Activated CD4-positive, alpha-beta memory T cell treated with anti-CD3 and anti-CD28 coated beads, Interleukin-2, amount 10 ng/mL, durations not matched to agents 7 days and 5 days (primary cell): Measurements from ENCODE around the gene AASDH. TPM values are rescaled to one million over a fixed set of nuclear protein-coding genes. Genes with fewer than 3 reads are reported as not detected.
A peak's percentile ranks its signal among the peaks of the same experiment; 100 is the strongest.

ENCODE experiments used
- CTCF ChIA-PET: fragments of 350-600 bp; sonication (Branson Sonifier 250); formaldehyde crosslinking; loops from one replicate; lab custom pipeline; 2021; ENCODE audit warnings: antibody characterized with exemption, inconsistent platforms; lab: Charles Lee
- POLR2A ChIA-PET: fragments of 350-600 bp; sonication (Branson Sonifier 250); formaldehyde crosslinking; loops from one replicate; lab custom pipeline; 2021; ENCODE audit warnings: antibody characterized with exemption; lab: Charles Lee
- DNase-seq: peaks from one replicate; pipeline ENCODE4 v3.0.0-alpha.2; 2020
- H3K27ac Mint-ChIP-seq: one replicate; pipeline ENCODE4 v1.8.0; 2021; ENCODE audit warnings: mild to moderate bottlenecking, mixed read lengths
- H3K27me3 Mint-ChIP-seq: one replicate; pipeline ENCODE4 v1.8.0; 2021; ENCODE audit warnings: mixed read lengths
- H3K36me3 Mint-ChIP-seq: one replicate; pipeline ENCODE4 v1.8.0; 2021; ENCODE audit warnings: low read depth, mixed read lengths
- H3K4me1 Mint-ChIP-seq: one replicate; pipeline ENCODE4 v1.8.0; 2021; ENCODE audit warnings: mixed read lengths
- H3K4me3 Mint-ChIP-seq: one replicate; pipeline ENCODE4 v1.8.0; 2021; ENCODE audit warnings: mild to moderate bottlenecking, mixed read lengths
- H3K9me3 Mint-ChIP-seq: one replicate; pipeline ENCODE4 v1.8.0; 2021; ENCODE audit warnings: mixed read lengths
- total RNA-seq, 2 experiments: library from RNA; stranded (reverse); gene quantifications; one replicate each; pipeline ENCODE4 v1.2.3, GENCODE V29; 2021

AASDH gene
- total RNA-seq, 2 experiments from 2014 or later, result 9.6 to 11.1 TPM

DNA sequence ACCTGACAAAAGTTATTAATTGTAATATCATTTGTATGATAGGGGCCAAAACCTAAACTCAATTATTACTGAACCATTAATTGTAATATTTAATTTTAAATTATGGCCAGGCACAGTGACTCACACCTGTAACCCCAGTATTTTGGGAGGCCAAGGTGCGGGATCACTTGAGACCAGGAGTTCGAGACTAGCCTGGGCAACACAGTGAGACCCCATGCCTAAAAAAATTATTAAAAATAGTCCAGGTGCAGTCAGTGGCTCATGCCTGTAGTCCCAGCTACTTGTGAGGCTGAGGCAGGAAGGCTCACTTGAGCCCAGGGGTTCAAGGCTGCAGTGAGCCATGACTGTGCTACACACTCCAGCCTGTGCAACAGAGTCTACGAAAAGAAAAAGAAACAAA lies 30.1 kb upstream of the AASDH start:
- Mint-ChIP-seq H3K27me3 (no peaks in the 10 kb centered on the region), H3K4me1 (peaks cover 13% of the 10 kb centered on the region), H3K9me3 (no peaks in the 10 kb centered on the region), H3K36me3 (no peaks in the 10 kb centered on the region), H3K27ac (no peak overlapping the region), H3K4me3 (no peak overlapping the region)
- ChIA-PET CTCF (interaction anchor here (0.6 kb wide), 2 partner anchors 18 to 418 kb away, joined by 3 read pairs; partner anchors contain the start of gene PPAT), POLR2A (no interaction called here)
- no peak for DNase-seq

DNA sequence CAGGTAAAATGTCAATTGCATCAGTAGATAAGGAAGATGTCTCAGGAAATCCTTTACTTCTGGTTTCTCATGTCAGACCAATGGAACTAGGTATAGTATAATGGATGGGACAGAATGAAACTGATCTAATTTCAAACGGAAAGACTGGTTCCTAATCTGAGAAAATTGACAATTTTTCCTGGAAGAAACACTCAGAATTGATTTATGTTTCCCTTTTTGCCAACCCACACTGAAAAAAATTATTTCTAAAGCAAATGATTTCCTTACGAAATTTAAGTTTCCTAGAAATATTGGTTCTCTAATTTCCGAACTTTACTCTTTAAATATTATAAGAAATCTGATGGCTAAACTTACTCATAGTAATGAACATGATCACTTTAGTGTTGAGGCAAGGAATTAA lies 29.1 kb upstream of the AASDH start:
- CTCF ChIA-PET, result interaction anchor here (1.1 kb wide), 1 partner anchor 19 kb away, joined by 4 read pairs; the partner anchor contains the start of gene PPAT
- Mint-ChIP-seq H3K27me3 (no peaks in the 10 kb centered on the region), H3K4me1 (peaks cover 17% of the 10 kb centered on the region), H3K27ac (no peak overlapping the region), H3K9me3 (no peaks in the 10 kb centered on the region), H3K36me3 (no peaks in the 10 kb centered on the region), H3K4me3 (no peak overlapping the region)
- POLR2A ChIA-PET, result no interaction called here
- no peak for DNase-seq

DNA sequence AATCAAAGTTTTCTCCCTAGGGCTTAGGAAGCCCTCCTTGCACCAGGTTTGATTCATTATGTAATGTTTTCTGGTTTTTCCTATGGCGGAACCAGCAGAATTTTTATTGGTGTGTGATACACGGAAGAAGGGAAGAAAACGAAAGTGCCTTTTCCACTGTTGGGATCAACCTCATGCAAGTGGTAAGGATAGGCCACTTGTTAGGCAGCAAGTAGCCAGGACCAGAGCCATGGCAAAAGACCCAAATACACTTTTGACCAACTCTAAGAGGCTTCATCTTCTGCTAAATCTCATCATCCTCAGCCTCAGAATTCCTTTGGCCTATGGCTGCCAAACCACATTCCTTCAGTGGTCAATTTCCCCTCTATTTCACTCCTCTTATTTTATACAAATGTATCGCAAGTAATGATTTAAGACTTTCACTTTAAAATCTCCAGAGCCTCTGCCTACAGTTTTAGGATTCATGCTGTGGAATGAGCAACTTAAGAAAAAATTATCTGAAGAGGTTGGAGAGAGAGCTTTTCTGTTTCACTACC lies 26.9 kb upstream of the AASDH start:
- ChIA-PET POLR2A (no interaction called here), CTCF (no interaction called here)
- Mint-ChIP-seq H3K9me3 (no peaks in the 10 kb centered on the region), H3K4me3 (no peak overlapping the region), H3K27ac (no peak overlapping the region), H3K36me3 (no peaks in the 10 kb centered on the region), H3K27me3 (no peaks in the 10 kb centered on the region), H3K4me1 (peaks cover 30% of the 10 kb centered on the region)
- DNase-seq, result no peak

DNA sequence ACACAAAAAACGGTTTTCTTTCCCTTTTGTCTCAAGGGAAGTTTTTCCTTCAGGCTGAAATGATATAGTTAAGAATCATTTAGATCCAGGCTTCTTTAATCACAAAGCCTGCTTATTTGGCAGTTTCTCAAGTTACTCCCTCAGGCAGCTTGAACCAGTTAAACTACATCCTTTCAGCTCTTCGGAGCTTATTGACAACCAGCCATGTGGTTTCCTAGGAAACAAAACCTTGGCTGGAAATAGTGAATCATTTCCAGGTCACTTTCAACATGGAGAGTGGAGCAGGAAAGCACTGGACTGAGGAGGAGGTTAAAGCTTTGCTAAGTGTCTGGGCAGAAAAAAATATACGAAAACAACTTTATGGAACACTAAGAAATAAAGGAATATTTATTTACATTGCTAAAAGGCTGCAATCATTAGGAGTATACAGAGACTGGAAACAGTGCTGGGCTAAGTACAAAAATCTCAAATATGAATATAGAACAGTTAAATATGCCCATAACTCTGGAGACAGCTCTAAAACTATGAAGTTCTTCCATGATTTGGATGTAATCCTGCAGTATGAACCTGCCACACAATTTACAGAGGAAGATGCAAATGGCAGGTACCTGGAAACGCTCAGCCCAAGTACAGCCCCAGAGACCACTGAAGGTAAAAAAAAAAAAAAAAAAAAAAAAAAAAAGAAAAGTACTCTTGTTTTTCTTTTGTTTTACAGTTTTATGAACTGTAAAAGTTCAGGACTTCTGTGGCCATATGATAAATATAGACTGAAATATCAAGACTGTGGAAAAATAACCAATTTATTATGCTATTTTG lies 23.2 kb upstream of the AASDH start:
- Mint-ChIP-seq H3K4me3 (no peak overlapping the region), H3K36me3 (peaks cover 12% of the 10 kb centered on the region), H3K27me3 (no peaks in the 10 kb centered on the region), H3K4me1 (peaks cover 26% of the 10 kb centered on the region), H3K27ac (no peak overlapping the region), H3K9me3 (no peaks in the 10 kb centered on the region)
- DNase-seq, result no peak
- ChIA-PET POLR2A (interaction anchor here (3.1 kb wide), 1 partner anchor 23 kb away, joined by 17 read pairs; the partner anchor contains the start of gene AASDH), CTCF (interaction anchor here (0.6 to 2.2 kb wide), 5 partner anchors 11 to 820 kb away, joined by 3 to 12 read pairs (median 5); partner anchors contain the start of gene AASDH)

DNA sequence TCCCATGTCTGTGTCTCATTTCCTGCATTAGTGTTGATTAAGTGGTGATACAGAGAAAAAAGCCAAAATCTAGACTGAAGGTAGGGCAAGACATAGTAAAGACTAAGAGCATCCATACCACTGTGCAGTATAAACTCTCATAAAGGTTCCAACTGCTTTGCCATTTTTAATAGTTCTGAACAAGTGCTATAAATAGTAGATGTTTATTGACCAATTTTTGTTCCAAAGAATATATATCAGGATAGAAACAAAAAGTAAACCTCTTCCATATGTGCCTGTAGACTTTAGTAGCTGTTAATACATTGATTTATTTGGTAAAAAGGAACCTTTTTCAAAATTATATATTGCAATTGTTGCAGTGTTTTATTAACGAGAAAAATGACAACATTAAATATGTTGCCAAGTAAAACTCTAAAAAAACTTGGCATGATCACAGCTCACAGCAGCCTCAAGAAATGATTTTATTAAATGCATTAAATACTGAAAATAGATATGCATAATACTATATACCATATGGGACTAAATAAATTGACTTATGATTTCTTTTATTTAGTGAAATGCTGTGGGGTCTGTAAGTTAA lies 22.3 kb upstream of the AASDH start:
- Mint-ChIP-seq H3K4me3 (no peak overlapping the region), H3K9me3 (no peaks in the 10 kb centered on the region), H3K4me1 (peaks cover 26% of the 10 kb centered on the region), H3K36me3 (peaks cover 12% of the 10 kb centered on the region), H3K27ac (no peak overlapping the region), H3K27me3 (no peaks in the 10 kb centered on the region)
- no peak for DNase-seq
- POLR2A ChIA-PET, result interaction anchor here (3.1 kb wide), 1 partner anchor 22 kb away, joined by 17 read pairs; the partner anchor contains the start of gene AASDH
- CTCF ChIA-PET, result interaction anchor here (0.6 to 2.2 kb wide), 3 partner anchors 12 to 819 kb away, joined by 3 to 12 read pairs (median 3); no protein-coding TSS in a partner anchor

DNA sequence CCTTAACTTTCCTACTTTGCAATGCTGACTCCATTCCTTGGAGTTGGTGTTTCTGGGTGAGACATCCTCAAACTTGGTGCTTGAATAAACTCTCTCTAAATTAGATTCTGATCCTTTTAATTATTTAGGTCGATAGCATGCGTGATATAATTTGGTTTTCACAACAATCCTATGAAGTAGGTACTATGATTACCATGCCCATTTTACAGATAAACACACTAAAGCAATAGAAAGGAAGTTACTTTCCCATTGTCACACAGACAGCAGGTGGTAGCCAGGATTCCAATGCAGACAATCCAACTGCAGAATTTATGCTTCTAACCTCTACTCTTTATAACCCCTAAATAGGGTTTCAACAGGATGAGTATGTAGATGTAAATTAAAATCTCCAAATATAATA lies 21.7 kb upstream of the AASDH start:
- ChIA-PET POLR2A (no interaction called here), CTCF (interaction anchor here (1.0 to 1.4 kb wide), 3 partner anchors 12 to 21 kb away, joined by 3 to 5 read pairs (median 3); no protein-coding TSS in a partner anchor)
- DNase-seq, result no peak
- no peak overlapping the region for H3K27ac Mint-ChIP-seq
- H3K9me3 Mint-ChIP-seq, result no peaks in the 10 kb centered on the region
- H3K36me3 Mint-ChIP-seq, result peaks cover 12% of the 10 kb centered on the region
- H3K4me1 Mint-ChIP-seq, result peaks cover 24% of the 10 kb centered on the region
- H3K4me3 Mint-ChIP-seq, result no peak overlapping the region
- no peaks in the 10 kb centered on the region for H3K27me3 Mint-ChIP-seq

DNA sequence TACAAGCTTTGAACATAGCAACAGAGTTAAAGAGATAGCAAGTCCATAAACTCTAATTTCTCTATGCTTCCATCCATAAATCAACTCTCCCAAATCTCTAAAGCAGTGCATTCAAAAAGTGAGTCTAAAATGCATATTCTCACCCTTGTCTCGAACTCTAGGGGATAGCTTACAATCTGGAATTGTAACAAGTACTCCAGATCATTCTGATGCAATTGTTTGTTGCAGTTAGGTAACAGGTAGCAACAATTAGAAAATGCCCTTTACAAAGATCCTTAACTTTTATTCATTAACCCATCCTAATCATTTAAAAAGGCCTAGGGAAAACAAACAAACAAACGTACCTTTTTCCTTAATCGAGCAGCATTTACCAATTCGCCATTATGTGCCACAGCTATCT lies 18.9 kb upstream of the AASDH start:
- H3K27ac Mint-ChIP-seq, result no peak overlapping the region
- CTCF ChIA-PET, result no interaction called here
- no peaks in the 10 kb centered on the region for H3K9me3 Mint-ChIP-seq
- no peak overlapping the region for H3K4me3 Mint-ChIP-seq
- H3K36me3 Mint-ChIP-seq, result peaks cover 22% of the 10 kb centered on the region
- DNase-seq, result no peak
- POLR2A ChIA-PET, result interaction anchor here (1.4 kb wide), 1 partner anchor 28 kb away, joined by 3 read pairs; no protein-coding TSS in a partner anchor
- H3K4me1 Mint-ChIP-seq, result peaks cover 16% of the 10 kb centered on the region
- H3K27me3 Mint-ChIP-seq, result no peaks in the 10 kb centered on the region

DNA sequence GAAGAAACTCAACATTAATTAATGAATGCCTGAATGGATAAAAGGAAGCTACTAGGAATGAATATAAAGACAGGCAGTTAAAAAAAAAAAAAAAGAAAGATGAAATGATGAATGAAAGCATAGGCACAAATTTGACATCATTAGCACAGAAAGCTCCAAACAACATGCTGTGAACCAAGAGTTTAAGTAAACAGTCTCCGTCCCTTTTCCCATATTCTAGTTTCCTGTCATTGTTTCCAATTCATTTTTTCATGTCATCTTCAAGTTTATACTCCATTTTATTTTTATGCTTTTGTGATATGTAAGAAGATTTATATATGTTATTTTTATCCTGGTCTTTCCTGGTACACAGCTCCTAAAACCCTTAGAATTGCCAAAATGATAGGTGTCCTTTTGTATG lies 17.7 kb upstream of the AASDH start:
- ChIA-PET POLR2A (interaction anchor here (1.1 to 1.3 kb wide), 3 partner anchors 18 to 32 kb away, joined by 3 to 9 read pairs (median 3); partner anchors contain the start of genes AASDH and PPAT), CTCF (interaction anchor here (0.7 to 1.4 kb wide), 3 partner anchors 15 to 470 kb away, joined by 3 to 4 read pairs (median 3); no protein-coding TSS in a partner anchor)
- no peak overlapping the region for H3K27ac Mint-ChIP-seq
- H3K36me3 Mint-ChIP-seq, result peaks cover 30% of the 10 kb centered on the region
- DNase-seq, result no peak
- H3K4me3 Mint-ChIP-seq, result no peak overlapping the region
- no peaks in the 10 kb centered on the region for H3K27me3 Mint-ChIP-seq
- no peaks in the 10 kb centered on the region for H3K9me3 Mint-ChIP-seq
- peaks cover 9% of the 10 kb centered on the region for H3K4me1 Mint-ChIP-seq

DNA sequence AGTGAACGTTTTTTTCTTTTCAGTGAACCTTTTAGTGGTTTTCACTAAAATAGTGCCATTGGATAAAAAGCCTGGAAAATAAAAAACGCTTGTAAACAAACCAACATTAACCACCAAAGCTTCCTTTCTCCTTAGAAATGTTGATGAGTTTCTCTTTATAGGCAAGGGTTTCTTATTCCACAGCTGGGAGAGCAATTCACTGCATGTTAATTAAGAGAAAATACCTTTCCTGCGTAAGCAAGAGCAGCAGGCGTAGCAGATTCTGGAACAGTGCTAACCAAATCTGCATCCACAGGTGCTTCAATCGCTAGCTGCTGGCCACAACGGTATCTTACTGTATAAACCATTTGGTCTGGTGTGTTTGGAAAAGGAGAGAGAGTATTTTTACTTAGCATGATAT lies 13.3 kb upstream of the AASDH start:
- no peaks in the 10 kb centered on the region for H3K27me3 Mint-ChIP-seq
- ChIA-PET CTCF (no interaction called here), POLR2A (interaction anchor here (2.7 kb wide), 1 partner anchor 13 kb away, joined by 11 read pairs; the partner anchor contains the start of gene AASDH)
- H3K4me1 Mint-ChIP-seq, result no peaks in the 10 kb centered on the region
- peaks cover 22% of the 10 kb centered on the region for H3K36me3 Mint-ChIP-seq
- H3K27ac Mint-ChIP-seq, result no peak overlapping the region
- DNase-seq, result no peak
- no peak overlapping the region for H3K4me3 Mint-ChIP-seq
- no peaks in the 10 kb centered on the region for H3K9me3 Mint-ChIP-seq

DNA sequence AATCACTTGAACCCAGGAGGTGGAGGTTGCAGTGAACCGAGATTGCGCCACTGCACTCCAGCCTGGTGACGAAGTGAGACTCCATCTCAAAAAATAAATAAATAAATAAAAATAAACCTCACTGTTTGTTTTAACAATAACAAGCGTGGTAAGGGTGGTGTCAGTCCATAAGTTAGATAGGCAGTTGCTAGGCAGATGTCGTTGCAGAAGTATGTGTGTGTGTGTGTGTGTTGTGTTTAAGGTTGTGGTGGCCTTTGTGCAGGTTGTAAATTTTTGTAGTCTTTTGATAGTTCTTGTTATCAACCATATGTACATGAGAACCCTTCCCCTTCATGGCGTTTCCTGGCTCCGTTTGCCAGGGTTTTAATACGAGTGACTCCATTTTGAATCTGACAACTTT lies 4.0 kb upstream of the AASDH start:
- DNase-seq, result no peak
- Mint-ChIP-seq H3K9me3 (no peaks in the 10 kb centered on the region), H3K4me3 (no peak overlapping the region), H3K36me3 (peaks cover 2% of the 10 kb centered on the region), H3K27ac (no peak overlapping the region), H3K4me1 (peaks cover 31% of the 10 kb centered on the region), H3K27me3 (no peaks in the 10 kb centered on the region)
- CTCF ChIA-PET, result no interaction called here
- POLR2A ChIA-PET, result no interaction called here

DNA sequence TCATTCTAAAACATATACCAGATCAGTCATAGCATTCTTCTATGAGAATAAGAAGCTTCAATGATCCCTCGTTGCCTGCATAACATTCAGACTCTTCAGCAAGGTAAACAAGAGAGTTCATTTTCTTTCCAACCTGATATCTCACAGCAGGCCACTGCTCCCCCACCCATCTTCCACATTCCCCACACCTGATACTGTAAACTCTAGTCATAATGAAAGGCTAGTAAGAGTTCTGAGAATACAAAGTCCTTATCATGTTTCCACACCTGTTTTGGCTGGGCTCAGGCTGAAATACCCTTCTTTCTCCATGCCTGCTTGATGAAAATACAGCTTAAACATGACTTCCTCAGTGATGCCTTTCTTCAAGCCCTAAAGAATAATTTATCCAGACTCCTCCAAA lies 2.3 kb upstream of the AASDH start:
- no peak for DNase-seq
- Mint-ChIP-seq H3K27me3 (no peaks in the 10 kb centered on the region), H3K4me1 (peaks cover 34% of the 10 kb centered on the region), H3K9me3 (no peaks in the 10 kb centered on the region), H3K27ac (no peak overlapping the region), H3K4me3 (peak overlapping the region; percentile 31), H3K36me3 (peaks cover 2% of the 10 kb centered on the region)
- ChIA-PET POLR2A (interaction anchor here (1.9 kb wide), 1 partner anchor 14 kb away, joined by 5 read pairs; no protein-coding TSS in a partner anchor), CTCF (interaction anchor here (1.0 kb wide), 1 partner anchor 46 kb away, joined by 3 read pairs; the partner anchor contains the start of gene PPAT)

DNA sequence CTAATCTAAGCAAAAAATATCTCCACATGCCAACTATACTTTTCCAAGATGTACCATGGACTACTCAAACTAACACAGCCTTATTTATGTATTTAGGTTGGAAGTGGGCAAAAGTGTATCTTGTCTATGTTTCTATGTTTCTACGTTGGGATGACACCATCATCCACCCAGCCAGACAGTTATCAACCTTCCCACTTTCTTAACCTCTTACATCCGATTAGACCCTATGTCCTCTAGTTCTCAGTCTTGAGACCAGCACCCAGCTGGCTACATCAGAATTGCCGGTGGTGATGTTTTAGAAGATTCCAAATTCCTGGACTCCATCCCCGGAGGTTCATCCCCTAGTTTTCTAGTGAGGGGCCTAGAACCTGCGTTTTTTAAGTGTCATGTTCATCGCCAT lies 1.0 kb upstream of the AASDH start:
- no peaks in the 10 kb centered on the region for H3K27me3 Mint-ChIP-seq
- peaks cover 38% of the 10 kb centered on the region for H3K4me1 Mint-ChIP-seq
- ChIA-PET POLR2A (interaction anchor here (0.8 to 3.1 kb wide), 12 partner anchors 9 to 589 kb away, joined by 3 to 85 read pairs (median 10); partner anchors contain the start of genes NOA1, PAICS, POLR2B and PPAT), CTCF (interaction anchor here (1.5 to 2.6 kb wide), 4 partner anchors 35 to 440 kb away, joined by 3 to 24 read pairs (median 10); partner anchors contain the start of genes CEP135, PAICS and PPAT)
- peaks cover 2% of the 10 kb centered on the region for H3K36me3 Mint-ChIP-seq
- DNase-seq, result no peak
- H3K4me3 Mint-ChIP-seq, result peak overlapping the region; percentile 87
- peak overlapping the region; percentile 98 for H3K27ac Mint-ChIP-seq
- H3K9me3 Mint-ChIP-seq, result no peaks in the 10 kb centered on the region
